NT2/D1 (cell line): ENCODE data around the gene TAF15.

Experiments used
- SUZ12 ChIP-seq: IDR thresholded peaks from 2 replicates; pipeline ENCODE4 v1.6.1; 2011; ENCODE audit not compliant: insufficient read length, insufficient read depth; ENCODE audit errors: extremely low read depth
- ZNF274 ChIP-seq: IDR thresholded peaks from 2 replicates; pipeline ENCODE4 v1.6.1; 2011; ENCODE audit warnings: mild to moderate bottlenecking, low read depth, low read length

DNA sequence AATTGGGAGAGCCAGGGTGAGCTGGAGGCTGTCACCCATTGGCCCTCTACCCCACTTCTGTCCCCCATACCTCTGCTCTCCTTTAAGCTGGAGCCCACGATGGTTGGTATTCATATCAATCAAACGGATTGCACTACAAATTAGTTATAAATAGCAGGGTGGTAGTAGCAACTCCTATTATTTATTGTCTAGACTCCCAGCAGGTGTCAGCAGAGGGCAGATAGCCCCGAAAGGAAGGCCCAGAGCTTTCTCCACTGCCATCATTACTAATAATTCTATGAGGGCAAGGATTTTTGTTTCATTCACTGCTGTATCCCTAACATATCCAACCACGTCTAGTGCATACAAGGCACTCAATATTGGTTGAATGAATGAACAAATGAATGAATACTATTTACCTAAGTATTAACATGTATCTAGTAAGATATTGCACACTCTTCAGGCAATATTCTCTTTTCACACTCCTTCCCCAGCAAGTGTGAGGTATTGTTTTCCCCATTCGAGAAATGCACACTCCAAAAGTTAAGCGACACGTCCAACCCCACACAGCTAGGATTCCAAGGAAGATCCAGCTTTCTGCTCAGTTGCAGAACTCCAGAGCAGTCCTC is 42.3 kb upstream of the TAF15 start:
- no peak for TF ChIP-seq SUZ12
- no peak for TF ChIP-seq ZNF274
